ENCODE results near the gene KCNIP4. TPM values are rescaled to one million over a fixed set of nuclear protein-coding genes. Genes with fewer than 3 reads are reported as not detected.

KCNIP4 gene
- total and polyA plus RNA-seq, 2 donors (not counting 3 experiments of a cell fraction or from before 2014, with no cell fraction given) = not detected

GRCh38 chr4:20764366-20764992 is 1184.1 kb downstream of the KCNIP4 start:
- Histone ChIP-seq H3K27me3 (ENCODE audit: control insufficient read depth in 2 of 2, insufficient read depth in 2 of 2, low read length in 2 of 2) (no peaks in the 10 kb centered on the region), H3K4me3 (replicated peaks in 1 of 3; ENCODE audit: insufficient read depth in 1 of 3, low read depth in 1 of 3, low read length in 3 of 3) (no peak overlapping the region), H3K4me2 (ENCODE audit: insufficient read depth, low read length) (no peak overlapping the region), H3K4me1 (ENCODE audit: control insufficient read depth, extremely low read depth, insufficient read depth, low read length) (no peaks in the 10 kb centered on the region), H3K79me2 (ENCODE audit: control insufficient read depth, insufficient read depth, low read length) (no peaks in the 10 kb centered on the region), H3K9ac (replicated peaks; ENCODE audit: extremely low read depth, insufficient read depth, low read length) (no peak overlapping the region), H3K9me1 (replicated peaks; ENCODE audit: control insufficient read depth, extremely low read depth, insufficient read depth, low read length) (no peaks in the 10 kb centered on the region), H4K20me1 (replicated peaks; ENCODE audit: control insufficient read depth, extremely low read depth, insufficient read depth, low read length) (no peaks in the 10 kb centered on the region), H2AFZ (ENCODE audit: low read depth, low read length) (no peak overlapping the region), H3K9me3 (replicated peaks; ENCODE audit: control insufficient read depth, insufficient read depth, low read length) (no peaks in the 10 kb centered on the region), H3K27ac (ENCODE audit: insufficient read depth, low read depth, low read length) (no peak overlapping the region), H3K36me3 (ENCODE audit: control insufficient read depth in 2 of 2, extremely low read depth in 1 of 2, insufficient read depth in 2 of 2, low read length in 2 of 2) (no peaks in the 10 kb centered on the region)
- DNase-seq (ENCODE audit: low read depth, low spot score) = no peak
- dilution Hi-C loops (cut with MboI; ENCODE audit: extremely low pct_ligation_motif_present, low sequenced_read_pairs) = no loop called here
- CTCF ChIA-PET = interaction anchor here (1.7 kb wide), 1 partner anchor 9 kb away, joined by 8 read pairs; no protein-coding TSS in a partner anchor
- TF ChIP-seq, protein P1, sequence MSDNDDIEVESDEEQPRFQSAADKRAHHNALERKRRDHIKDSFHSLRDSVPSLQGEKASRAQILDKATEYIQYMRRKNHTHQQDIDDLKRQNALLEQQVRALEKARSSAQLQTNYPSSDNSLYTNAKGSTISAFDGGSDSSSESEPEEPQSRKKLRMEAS (IDR thresholded peaks at IDR 0.05; ENCODE audit: insufficient read depth, insufficient read length) = no peak
- TF ChIP-seq MYC (IDR thresholded peaks at IDR 0.05; ENCODE audit: low read depth, low read length) (no peak), EZH2 (IDR thresholded peaks at IDR 0.05; ENCODE audit: borderline replicate concordance, low read depth, low read length, severe bottlenecking) (no peak), FOS (IDR thresholded peaks at IDR 0.05; ENCODE audit: borderline replicate concordance, insufficient read depth, low read length) (no peak)
- no peak for FAIRE-seq
- intact Hi-C loops (cut with micrococcal nuclease) = no loop called here
- POLR2A ChIA-PET = no interaction called here
- no TSS peak for BruUV-seq (replicated peaks)

- Histone ChIP-seq H4K20me1 (replicated peaks; ENCODE audit: control insufficient read depth, extremely low read depth, insufficient read depth, low read length) (no peaks in the 10 kb centered on the region), H3K9ac (replicated peaks; ENCODE audit: extremely low read depth, insufficient read depth, low read length) (no peak overlapping the region), H3K9me1 (replicated peaks; ENCODE audit: control insufficient read depth, extremely low read depth, insufficient read depth, low read length) (no peaks in the 10 kb centered on the region), H3K4me3 (replicated peaks in 1 of 3; ENCODE audit: insufficient read depth in 1 of 3, low read depth in 1 of 3, low read length in 3 of 3) (no peak overlapping the region), H3K79me2 (ENCODE audit: control insufficient read depth, insufficient read depth, low read length) (no peaks in the 10 kb centered on the region), H3K36me3 (ENCODE audit: control insufficient read depth in 2 of 2, extremely low read depth in 1 of 2, insufficient read depth in 2 of 2, low read length in 2 of 2) (no peaks in the 10 kb centered on the region), H3K27ac (ENCODE audit: insufficient read depth, low read depth, low read length) (no peak overlapping the region), H3K9me3 (replicated peaks; ENCODE audit: control insufficient read depth, insufficient read depth, low read length) (no peaks in the 10 kb centered on the region), H3K4me2 (ENCODE audit: insufficient read depth, low read length) (no peak overlapping the region), H3K4me1 (ENCODE audit: control insufficient read depth, extremely low read depth, insufficient read depth, low read length) (no peaks in the 10 kb centered on the region), H3K27me3 (ENCODE audit: control insufficient read depth in 2 of 2, insufficient read depth in 2 of 2, low read length in 2 of 2) (no peaks in the 10 kb centered on the region), H2AFZ (ENCODE audit: low read depth, low read length) (no peak overlapping the region)
- no TSS peak for BruUV-seq (replicated peaks)
- intact Hi-C loops (cut with micrococcal nuclease) (no loop called here), dilution Hi-C loops (cut with MboI; ENCODE audit: extremely low pct_ligation_motif_present, low sequenced_read_pairs) (no loop called here)
- no peak for FAIRE-seq
- CTCF ChIA-PET = interaction anchor here (2.4 kb wide), 1 partner anchor 11 kb away, joined by 11 read pairs; no protein-coding TSS in a partner anchor
- TF ChIP-seq, protein P1 (IDR thresholded peaks at IDR 0.05; ENCODE audit: insufficient read depth, insufficient read length) = no peak
- TF ChIP-seq FOS (IDR thresholded peaks at IDR 0.05; ENCODE audit: borderline replicate concordance, insufficient read depth, low read length) = no peak
- TF ChIP-seq MYC (IDR thresholded peaks at IDR 0.05; ENCODE audit: low read depth, low read length) = no peak
- TF ChIP-seq JUN (IDR thresholded peaks at IDR 0.05; ENCODE audit: borderline replicate concordance, insufficient read depth, insufficient read length, low read depth) = no peak
- TF ChIP-seq CTCF (IDR thresholded peaks at IDR 0.05; ENCODE audit: extremely low read depth in 1 of 2, insufficient read depth in 1 of 2, low read depth in 1 of 2, low read length in 2 of 2) = no peak
- TF ChIP-seq POLR2AphosphoS5 (IDR thresholded peaks at IDR 0.05; ENCODE audit: insufficient read depth, low read depth, low read length) = no peak
- no peak for TF ChIP-seq GATA2 (IDR thresholded peaks at IDR 0.05; ENCODE audit: insufficient read depth, insufficient read length, low read depth, low read length)
- no peak for TF ChIP-seq POLR2A (IDR thresholded peaks at IDR 0.05; ENCODE audit: low read depth, low read length)
- no peak for TF ChIP-seq EZH2 (IDR thresholded peaks at IDR 0.05; ENCODE audit: borderline replicate concordance, low read depth, low read length, severe bottlenecking)
- no peak for DNase-seq (ENCODE audit: low read depth, low spot score)
- POLR2A ChIA-PET = no interaction called here
Measured at GRCh38 chr4:20761826-20762225, 1186.7 kb downstream of the KCNIP4 start.

Data from endothelial cell of umbilical vein (primary cell).